NCI-H460 (cell line): ENCODE data around the gene ZDHHC11. TPM values are rescaled to one million over a fixed set of nuclear protein-coding genes. Genes with fewer than 3 reads are reported as not detected.

ENCODE experiments used
- DNase-seq: peaks from one replicate; pipeline ENCODE4 v3.0.0-alpha.2; 2016; ENCODE audit warnings: low read depth; ENCODE audit errors: extremely low read depth
- polyA plus RNA-seq: library from polyadenylated mRNA; depleted of rRNA; stranded (reverse); fragments of >200 nt; gene quantifications from 2 replicates; pipeline ENCODE4 v1.2.3, GENCODE V29; 2014; cell fraction: nucleus; rRNA removed
- total RNA-seq: library from RNA; depleted of rRNA; stranded (reverse); fragments of >200 nt; shearing (Covaris generic); gene quantifications from 2 replicates; pipeline ENCODE4 v1.2.3, GENCODE V29; 2014; rRNA removed

The ZDHHC11 gene
- 6.9 and 8.9 TPM in 2 replicates for total RNA-seq
- 22.1 and 37.6 TPM in 2 replicates for polyA plus RNA-seq

GRCh38 chr5:850511-851006 lies at the start of gene ZDHHC11:
TSS of gene ZDHHC11 (minus strand) at chr5:850986. CDS start at chr5:850602, 384 bp downstream.
- DNase-seq, result no peak

GRCh38 chr5:893711-894110 lies 42.9 kb upstream of the ZDHHC11 start:
- no peak for DNase-seq

- DNase-seq, result no peak
Measured at GRCh38 chr5:893137-893506, 42.3 kb upstream of the ZDHHC11 start.

- DNase-seq, result peak; percentile 77
Measured at GRCh38 chr5:892394-893136, 41.8 kb upstream of the ZDHHC11 start, which contains the start of the genes BRD9 and TRIP13. TSS of gene BRD9 (minus strand) at chr5:892801. CDS start at chr5:892657, 144 bp downstream. TSS of gene TRIP13 (plus strand) at chr5:892884. CDS start at chr5:892999, 115 bp downstream.

- no peak for DNase-seq
Measured at GRCh38 chr5:891837-892393, 41.1 kb upstream of the ZDHHC11 start.

GRCh38 chr5:891117-891836 lies 40.5 kb upstream of the ZDHHC11 start:
- peak; percentile 56 for DNase-seq

GRCh38 chr5:889075-889710 lies 38.4 kb upstream of the ZDHHC11 start:
- DNase-seq, result no peak

GRCh38 chr5:888638-889035 lies 37.9 kb upstream of the ZDHHC11 start:
- DNase-seq, result no peak

GRCh38 chr5:887947-888637 lies 37.3 kb upstream of the ZDHHC11 start:
- DNase-seq, result no peak

- no peak for DNase-seq
Measured at GRCh38 chr5:886716-887325, 36.0 kb upstream of the ZDHHC11 start.

- no peak for DNase-seq
Measured at GRCh38 chr5:886036-886435, 35.2 kb upstream of the ZDHHC11 start.

GRCh38 chr5:885529-885928 lies 34.7 kb upstream of the ZDHHC11 start:
- no peak for DNase-seq

GRCh38 chr5:885127-885442 lies 34.3 kb upstream of the ZDHHC11 start:
- DNase-seq, result no peak

- no peak for DNase-seq
Measured at GRCh38 chr5:884345-885126, 33.8 kb upstream of the ZDHHC11 start.

GRCh38 chr5:883475-884181 lies 32.8 kb upstream of the ZDHHC11 start:
- no peak for DNase-seq

- DNase-seq, result no peak
Measured at GRCh38 chr5:882253-883183, 31.7 kb upstream of the ZDHHC11 start.

- no peak for DNase-seq
Measured at GRCh38 chr5:881551-881935, 30.8 kb upstream of the ZDHHC11 start.
